A673 (cell line): ENCODE measurements around the gene GLCCI1.

Experiments
- EZH2 ChIP-seq: fragments of 200-600 bp; sonication (generic); IDR thresholded peaks from 2 replicates; pipeline ENCODE4 v1.6.1; 2017; ENCODE audit warnings: borderline replicate concordance, low read depth, mild to moderate bottlenecking, mixed read lengths, antibody characterized with exemption, low read length; ENCODE audit not compliant: poor library complexity, severe bottlenecking
- TF ChIP-seq, protein P1 (sequence below): fragments of 300-800, 200-600 bp; sonication (generic); conservative IDR thresholded peaks from 2 replicates; pipeline ENCODE4 v1.5.1; 2017; ENCODE audit warnings: low read depth, mild to moderate bottlenecking, antibody characterized with exemption, low read length, moderate library complexity, mixed read lengths

DNA sequence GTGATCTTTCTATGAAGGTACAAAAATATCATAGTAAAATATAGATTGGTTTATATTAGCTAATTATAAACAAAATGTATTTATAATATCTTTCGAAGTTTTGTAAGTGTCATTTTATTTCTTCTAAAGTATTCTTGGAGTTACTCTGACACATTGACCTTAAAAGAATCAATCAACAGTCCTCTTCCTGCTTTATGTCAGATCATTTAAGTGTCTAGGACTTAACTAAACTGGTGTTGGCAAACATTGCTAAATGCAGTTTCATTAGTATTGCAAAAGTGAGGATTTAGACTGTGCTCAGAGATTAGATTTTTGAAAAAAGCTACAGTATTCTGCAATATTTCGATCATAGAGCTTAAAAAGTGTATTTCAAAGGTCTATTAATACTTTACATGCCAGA is 10.3 kb downstream of the GLCCI1 start:
- TF ChIP-seq, protein P1, sequence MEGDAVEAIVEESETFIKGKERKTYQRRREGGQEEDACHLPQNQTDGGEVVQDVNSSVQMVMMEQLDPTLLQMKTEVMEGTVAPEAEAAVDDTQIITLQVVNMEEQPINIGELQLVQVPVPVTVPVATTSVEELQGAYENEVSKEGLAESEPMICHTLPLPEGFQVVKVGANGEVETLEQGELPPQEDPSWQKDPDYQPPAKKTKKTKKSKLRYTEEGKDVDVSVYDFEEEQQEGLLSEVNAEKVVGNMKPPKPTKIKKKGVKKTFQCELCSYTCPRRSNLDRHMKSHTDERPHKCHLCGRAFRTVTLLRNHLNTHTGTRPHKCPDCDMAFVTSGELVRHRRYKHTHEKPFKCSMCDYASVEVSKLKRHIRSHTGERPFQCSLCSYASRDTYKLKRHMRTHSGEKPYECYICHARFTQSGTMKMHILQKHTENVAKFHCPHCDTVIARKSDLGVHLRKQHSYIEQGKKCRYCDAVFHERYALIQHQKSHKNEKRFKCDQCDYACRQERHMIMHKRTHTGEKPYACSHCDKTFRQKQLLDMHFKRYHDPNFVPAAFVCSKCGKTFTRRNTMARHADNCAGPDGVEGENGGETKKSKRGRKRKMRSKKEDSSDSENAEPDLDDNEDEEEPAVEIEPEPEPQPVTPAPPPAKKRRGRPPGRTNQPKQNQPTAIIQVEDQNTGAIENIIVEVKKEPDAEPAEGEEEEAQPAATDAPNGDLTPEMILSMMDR, result no peak
- no peak for TF ChIP-seq EZH2
